HG03439 (cell line): Measurements from ENCODE around the gene KCNQ1.

Source experiments
- ATAC-seq: cut with Tn5 transposase; IDR thresholded peaks from one replicate; pipeline ENCODE4 v1.9.1; 2021; ENCODE audit warnings: mild to moderate bottlenecking, moderate library complexity; ENCODE audit not compliant: unreplicated experiment

The KCNQ1 gene

DNA sequence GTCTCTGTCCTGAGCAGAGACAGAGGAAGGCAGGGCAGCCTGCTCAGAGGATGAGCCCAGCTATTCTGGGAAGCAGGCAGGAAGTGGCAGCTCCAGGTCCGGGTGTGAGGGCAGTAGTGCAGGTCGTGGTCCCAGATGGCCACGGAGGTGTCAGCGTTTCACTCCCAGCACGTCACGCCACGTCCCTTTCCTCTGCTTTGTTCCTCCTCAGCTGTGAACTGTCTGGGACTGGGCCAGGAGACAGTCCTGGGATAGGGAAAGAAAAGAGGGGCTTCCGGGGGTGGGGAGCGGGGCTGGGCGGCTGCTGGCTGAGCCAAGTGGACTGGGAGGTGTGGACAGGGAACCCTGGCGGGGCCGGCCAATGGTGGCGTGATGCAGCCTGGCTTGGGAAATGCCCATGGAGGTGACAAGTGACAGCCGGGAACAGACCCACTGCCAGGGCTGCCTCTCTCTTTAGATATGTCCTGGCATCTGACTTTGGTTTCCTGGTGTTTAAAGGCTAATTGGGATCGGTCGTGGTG is 64.7 kb downstream of the KCNQ1 start:
- ATAC-seq = no peak

DNA sequence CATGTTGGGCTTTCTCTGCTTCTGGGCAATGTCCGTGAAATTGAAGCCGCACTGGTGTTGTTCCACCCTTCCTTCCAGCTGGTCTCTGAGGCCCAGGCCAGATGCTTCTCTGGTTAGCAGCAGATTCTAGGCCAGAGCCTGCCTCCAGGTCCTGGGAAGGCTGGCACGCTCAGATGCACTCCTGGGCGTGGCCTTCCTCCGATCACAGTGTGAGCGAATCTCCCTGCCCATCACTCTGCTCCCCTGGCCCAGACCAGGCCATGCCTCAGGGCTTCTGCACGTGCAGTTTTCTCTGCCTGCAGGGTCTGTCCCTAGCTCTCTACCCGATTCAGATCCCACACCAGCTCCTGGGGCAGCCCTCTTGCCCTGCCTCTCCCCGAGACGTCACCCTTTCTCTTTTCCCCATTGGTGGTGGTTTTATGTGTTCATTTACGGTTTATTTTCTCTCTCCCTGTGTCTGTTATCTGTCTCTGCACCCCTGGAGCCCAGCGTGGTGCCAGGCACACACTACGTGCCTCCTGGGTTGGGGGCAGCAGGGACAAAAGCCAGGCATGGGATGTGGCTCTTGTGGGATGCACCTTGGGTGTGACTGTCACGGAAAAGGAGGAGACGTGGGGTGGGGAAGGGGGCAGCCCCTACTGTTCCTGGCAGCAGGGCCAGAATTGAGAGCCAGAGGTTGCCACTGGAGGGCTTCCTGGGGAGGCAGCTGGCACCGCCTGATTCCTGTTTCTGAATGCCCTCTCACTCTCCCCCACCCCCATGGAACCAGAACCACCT is 66.0 kb downstream of the KCNQ1 start:
- no peak for ATAC-seq

DNA sequence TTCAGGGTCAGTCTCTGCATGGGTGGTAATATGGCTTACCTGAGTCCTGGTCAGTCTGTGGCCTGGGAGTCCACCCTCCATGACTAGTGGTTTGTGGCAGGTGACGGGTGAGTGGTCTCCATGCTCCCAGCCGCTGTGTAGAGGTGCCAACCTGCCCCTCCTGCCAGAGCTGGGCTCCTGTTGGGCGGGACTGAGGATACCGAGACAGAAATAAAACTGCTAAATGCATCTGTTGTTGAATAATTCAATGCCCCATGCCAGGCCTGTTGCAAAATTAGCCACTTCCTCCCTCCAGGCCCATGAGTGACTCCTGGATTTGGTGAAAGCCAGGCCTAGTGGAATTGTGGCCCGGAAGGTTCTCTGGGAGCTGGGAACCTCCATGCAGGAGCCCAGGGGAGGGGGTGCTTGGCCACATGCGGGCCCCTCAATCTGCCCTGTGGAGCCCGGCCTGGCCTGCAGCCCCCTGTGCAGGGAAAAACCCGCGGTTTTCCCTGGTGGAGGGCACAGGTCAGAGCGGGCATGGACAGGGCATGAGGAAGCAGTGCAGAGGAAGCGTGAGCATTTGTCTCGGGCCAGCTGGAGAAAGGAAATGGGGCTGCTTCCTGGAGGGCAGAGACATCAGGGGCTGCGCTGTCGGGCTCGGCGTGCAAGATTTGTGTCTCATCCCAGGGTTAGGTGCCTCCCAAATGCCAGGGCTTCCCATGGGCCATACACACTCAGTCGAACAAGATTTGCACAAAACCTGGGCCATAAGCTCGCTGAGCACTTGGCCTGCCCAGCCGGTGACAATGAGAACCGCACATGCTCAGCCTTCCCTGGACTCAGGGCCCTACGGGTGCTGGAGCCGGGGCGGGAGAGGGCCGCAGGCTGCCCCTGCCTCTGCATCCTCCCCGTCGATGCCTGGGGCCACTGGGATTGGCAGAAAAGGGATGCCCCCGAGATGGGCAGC is 66.9 kb downstream of the KCNQ1 start:
- no peak for ATAC-seq

DNA sequence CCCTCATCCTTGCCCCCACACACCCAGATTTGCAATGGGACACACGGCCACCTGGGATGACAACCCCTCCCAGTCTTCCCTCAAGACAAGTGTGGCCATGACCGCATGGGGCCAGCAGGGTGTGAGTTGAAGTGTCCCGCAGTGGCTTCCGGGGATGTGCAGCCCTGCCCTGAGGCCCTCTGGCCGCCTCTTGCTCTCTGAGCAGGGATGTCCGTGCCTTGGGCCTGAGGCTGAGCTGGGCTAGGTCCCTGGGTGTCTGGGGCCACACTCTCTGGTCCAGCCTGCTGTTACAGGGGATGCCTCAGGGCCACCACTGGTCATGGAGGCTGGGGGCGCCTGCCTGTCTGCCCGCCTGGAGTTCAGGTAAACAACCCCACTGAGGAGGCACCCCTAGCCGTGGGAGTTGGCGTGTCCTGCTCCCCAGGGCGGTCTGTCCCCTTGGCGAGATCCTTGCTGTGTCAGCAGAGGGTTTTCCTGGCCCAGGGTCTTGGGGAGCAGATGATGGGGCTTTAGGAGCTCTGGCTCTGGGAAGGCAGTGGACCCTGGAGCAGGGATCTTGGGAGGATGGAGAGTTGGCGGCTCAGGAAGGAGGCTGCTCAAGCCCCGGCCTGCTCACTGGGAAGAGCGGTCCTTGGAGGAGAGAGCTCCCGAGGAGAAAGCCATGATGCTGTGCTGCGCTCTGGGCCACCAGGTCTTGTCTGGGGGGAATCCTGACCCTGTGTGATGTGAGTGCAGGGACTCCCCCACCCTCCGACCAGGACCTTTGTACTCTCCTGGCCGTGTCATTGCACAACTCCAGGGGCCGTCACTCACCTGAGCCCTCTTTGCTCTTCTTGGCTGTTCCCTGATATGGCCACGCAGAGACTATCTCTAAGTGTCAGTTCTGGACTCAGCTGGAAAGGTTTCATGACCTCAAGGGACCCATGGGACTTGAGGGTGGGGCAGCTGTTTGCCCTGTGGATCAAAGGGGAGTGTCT is 67.9 kb downstream of the KCNQ1 start:
- no peak for ATAC-seq

DNA sequence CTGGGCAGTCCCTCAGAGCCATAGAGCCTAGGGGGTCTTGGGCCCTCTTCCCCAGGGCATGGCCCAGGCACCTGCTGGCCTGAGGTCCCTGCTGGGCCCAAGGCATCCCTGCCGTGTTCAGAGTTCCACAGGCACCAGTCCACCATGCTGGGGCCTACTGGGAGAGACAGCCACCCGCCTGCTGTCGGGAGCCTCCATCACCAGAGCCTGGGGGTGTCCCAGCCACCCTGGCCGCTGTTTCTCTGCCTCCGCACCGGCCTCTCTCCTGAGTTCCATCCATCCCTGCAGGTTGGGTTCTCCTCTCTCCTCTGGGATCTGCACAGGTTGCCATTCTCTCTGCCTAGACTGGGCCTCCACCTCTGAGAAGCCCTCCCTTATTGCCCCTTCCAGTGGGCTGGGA is 68.6 kb downstream of the KCNQ1 start:
- no peak for ATAC-seq

DNA sequence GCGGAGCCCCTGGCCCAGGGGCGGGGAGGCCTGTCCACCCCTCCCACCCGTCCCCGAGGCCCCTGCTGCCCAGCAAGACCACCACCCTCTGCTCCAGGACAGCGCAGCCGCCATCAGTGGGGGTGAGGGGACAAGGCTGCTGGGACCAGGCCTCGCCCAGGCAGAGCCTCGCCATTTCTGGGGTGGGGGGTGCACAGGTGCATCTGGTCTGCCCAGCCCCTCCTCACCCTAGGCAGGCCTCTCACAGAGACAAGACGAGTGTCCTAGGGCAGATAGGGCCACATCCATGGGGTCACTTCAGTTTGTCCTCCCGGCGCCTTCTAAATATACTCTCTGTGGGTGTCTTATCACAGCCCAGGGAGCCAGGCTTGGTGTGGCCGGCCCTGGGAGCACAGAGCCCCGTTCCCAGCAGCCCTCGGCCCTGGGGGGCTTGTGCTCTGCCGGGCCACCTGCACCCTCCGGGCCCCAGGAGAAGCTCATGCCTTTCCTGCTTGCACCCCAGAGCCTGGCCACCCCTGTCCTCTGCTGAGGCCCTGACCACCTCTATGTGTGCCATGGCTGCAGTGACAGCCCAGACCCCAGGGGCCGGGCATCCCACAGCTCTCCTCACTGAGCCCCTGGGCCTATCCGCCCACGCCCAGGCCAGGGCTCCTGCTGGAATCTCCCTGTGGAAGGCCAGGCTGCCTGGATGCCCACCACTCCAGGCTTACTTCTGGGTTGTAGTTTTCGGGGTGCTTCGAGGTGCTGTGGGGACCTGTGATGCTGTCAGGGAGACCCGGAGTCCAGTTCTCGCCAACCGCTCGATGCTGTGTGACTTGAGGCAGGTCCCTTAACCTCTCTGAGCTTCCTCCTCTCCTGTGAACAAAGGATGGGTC is 70.8 kb downstream of the KCNQ1 start:
- no peak for ATAC-seq

DNA sequence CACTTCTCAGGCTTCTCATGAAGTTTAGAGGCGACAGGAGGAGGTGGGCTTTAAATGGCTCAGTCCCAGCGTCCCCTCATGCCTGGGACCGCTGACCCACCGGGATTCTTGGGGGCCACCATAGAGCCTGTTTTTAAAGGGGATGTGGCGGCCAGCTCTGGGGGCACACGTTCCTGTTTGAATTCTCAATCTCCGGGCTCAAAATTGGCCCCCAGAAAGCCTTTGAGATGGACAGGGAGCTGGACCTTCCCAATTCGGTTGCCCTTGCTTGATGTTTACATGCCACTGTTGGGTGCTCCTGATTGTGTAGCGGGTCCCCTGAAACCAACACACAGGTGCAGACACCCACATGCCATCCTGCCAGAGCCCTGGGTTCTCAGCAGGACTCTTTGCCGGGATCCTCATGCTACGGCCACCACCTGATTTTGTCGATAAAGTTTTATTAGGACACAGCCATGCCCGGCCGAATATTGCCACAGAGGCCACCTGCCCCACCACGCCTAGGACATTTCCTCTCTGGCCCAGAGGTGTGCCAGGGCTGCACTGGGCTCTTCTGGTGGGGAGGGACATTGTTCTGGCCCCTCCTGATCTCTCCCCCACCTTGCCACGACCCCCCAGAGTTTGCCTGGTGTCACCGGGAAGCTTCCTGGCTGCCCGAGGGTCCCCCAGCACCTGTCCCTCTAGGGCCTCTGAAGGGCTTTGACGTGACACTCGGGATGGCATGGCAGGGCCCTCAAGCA is 71.6 kb downstream of the KCNQ1 start:
- no peak for ATAC-seq

DNA sequence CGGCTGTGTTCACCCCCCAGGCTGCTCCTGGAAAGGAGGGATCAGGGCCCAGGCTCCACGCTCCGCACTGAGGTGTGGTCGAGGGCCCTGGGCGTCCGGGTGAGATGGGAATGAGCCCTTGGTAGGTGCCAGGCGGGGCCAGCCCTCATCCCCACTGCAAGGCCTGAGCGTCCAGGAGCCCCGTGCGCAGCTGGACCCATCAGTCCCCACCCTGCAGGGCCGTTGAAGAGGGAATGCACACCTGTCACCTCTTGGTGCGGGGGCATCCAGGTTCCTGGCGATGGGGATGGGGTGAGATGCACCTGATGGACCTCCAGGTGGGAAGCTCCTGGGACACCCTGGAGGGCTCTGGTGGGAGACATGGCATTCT is 72.2 kb downstream of the KCNQ1 start:
- no peak for ATAC-seq

DNA sequence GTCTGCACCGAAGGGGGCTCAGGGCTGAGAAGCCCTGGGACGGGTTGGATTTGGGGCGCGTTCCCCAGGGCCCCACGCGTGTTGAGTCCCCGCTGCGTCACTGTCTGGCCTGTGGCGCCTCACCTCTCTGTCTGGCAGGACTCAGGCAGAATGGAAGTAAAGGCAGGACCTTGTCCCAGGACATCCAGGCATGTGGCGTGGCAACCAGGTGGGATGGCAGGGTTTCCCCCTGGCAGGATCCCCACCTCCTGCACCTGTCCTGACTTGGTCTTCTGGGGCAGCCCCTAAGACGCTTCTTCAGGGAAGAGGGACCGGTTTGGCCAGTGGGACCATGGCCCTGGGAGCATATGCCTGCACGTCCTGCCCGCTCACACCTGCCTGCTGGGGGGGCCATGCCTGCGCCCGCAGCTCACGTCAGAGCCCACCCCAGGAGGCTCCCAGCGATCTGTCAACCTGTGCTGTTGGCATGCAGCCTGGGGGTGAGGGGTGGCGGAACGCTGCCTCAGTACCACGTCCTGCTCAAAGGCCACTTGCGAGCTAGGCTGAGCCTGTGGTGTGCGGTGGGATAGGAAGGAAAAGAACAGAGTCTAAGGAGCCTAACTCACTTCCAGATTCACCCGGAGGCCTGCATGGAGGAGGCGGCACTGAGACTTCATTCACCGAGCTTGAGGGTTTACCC is 72.7 kb downstream of the KCNQ1 start:
- no peak for ATAC-seq

DNA sequence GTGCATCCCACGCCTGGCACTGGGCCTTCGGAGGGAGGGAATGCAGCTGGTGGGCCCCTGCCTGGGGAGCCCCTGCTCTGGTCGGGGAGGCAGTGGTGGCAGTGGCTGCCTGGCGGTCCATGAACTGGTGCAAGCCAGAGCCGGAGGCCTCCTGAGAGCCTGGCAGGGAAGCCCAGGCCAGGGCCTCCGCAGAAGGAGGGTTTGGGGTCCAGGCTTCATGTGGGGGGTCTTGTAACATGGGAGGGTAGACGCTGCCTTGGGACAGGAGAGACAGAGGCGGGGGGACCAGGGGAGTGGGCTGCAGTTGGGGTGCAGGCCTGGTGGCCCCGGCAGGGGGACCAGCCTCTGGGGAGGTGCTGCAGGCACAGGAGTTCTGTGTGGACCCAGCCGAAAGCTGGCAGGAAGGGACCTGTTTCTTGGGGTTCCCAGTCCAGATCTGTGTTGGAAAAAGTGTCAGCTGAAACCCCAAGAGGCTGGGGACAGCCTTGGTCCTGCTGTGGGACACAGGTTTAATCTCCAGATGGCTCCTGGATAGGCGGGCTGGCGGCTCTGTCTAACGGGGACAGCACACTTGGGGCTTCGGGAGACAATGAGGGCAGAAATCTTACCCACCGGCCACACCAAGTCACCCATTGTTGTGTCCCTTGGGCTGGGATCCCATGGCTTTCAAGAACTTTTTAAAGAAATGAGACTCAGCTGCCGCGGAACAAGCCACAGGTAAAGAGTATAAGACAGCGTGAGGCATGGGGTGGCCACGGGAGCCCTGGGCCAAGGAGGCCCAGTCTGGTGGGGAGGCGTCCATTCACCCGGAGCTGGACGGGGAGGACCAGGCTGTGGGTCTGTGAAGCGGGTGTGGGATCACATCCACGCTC is 73.5 kb downstream of the KCNQ1 start:
- ATAC-seq = no peak

DNA sequence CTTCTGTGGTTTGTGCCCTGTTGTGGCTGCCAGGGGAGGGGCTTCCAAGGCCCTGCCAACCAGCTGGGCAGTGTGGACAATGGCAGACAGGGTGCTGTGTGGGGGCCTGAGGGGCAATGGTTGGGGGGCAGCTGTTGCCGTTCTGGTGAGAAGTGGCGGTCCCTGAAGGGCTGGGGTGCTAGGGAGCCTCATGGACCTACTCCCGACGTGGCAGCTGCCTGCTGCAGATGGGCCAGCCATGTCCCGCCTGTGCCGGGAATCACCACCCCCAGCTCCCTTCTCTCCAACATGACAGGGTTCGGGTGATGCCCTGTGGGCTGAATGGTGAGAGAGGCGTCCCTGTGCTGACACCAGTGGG is 74.2 kb downstream of the KCNQ1 start:
- no peak for ATAC-seq

DNA sequence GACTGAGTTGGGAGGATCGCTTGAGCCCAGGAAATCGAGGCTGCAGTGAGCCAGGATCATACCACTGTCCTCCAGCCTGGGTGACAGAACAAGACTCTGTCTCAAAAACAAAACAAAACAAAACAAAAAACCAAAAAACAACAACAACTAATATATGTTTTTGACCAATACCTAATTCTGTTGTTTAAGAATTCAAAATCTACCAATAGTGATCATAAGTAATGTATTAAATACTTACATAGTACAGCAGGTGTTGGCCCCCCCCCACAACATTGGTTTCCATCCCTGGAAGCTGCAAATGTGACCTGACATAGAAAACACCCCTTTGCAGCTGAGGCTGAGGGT is 74.7 kb downstream of the KCNQ1 start:
- ATAC-seq = no peak

DNA sequence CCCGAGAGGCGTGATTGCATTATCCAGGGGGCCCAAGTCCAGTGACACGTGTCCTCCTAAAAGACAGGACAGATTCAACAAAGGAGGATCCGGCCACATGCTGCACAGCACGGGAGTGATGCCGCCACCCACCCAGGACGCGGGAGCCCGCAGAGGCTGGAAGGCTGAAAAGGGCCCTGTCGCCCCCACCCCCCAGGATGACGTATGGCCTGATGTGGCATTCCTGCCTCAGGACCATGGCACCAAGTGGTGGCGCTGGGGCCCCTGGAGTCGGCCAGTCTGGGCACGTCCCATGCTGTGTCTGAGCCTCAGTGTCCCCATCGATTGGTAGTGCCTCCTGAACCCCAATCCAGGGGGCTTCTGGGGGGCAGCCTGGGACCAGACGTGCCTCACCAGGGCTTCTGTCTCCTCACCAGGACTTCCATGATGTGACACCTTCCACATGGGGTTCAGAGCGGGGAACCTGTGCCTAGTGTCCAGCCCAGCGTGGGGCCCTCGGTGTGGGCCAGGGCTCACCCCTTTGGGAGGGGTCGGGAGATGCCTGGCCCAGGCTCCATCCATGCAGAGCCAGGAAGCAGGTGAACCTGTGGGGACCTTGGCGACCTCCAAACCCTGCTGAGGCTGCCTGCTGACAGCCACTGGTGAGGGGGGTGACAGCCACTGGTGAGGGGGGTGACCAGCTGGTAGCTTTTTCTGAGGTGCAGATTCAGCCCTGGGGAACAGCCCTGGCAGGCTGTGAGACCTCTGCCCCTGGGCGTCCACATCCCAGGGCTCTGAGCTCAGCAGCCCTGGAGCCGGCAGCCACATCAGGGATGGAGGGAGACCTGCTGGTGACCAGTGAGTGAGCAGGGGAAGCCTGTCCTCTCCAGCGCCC is 75.3 kb downstream of the KCNQ1 start:
- ATAC-seq = no peak

DNA sequence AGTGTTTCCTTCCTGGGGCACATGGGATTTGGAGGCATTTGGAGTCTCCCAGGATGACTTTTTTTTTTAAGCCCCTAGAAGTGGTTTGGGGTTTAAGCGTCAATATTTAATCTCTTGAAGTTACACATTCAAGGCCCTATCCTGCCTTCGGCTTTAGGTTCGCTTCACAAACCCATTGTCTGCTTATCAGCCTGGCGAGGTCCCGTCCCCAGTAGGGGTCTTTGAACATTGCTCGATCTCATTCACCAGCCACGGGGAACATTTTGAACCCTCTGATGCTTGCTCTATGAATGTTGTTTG is 75.9 kb downstream of the KCNQ1 start:
- ATAC-seq = no peak

DNA sequence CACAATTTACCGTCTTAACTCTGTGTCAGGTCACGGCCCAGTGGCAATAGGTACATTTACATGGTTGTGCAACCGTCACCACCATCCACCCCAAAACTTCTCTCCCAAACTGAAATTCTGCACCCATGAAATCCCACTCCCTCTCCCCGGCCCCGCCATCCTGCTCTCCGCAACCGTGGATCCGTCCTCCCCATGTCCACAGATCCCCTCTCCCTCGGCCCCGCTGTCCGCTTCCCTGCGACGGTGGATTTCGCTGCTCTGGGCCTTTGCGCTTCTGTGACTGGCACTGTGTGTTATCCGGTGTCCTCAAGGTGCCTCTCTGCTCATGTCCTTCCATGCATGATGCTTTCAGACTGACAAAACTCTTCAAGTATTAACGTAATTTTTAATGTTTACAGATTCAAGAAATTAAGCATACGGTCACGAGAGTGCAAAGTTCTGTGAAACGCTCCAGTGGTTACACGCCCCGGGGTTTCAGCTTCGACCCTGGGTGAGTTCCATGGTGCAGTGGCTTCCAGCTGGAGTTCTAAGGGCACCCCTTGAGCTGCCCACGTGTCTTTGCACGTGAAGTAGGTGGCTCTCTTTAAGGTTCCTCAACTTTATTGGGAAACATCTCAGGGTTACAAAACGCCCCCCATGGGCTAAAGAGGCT is 76.4 kb downstream of the KCNQ1 start:
- ATAC-seq = no peak
